Neural crest cell (in vitro differentiated cells): Measurements from ENCODE around the gene ANKRD13B. TPM values are rescaled to one million over a fixed set of nuclear protein-coding genes. Genes with fewer than 3 reads are reported as not detected.

Source experiments
- DNase-seq: peaks from one replicate; pipeline ENCODE4 v3.0.0; 2021; ENCODE audit warnings: low read depth, mixed read lengths, low spot score
- H3K27ac Mint-ChIP-seq: one replicate; pipeline ENCODE4 v1.8.0; 2021; ENCODE audit warnings: mild to moderate bottlenecking, mixed read lengths; ENCODE audit not compliant: unreplicated experiment
- H3K27me3 Mint-ChIP-seq: 2 replicates; pipeline ENCODE4 v1.8.0; 2021; ENCODE audit warnings: low read depth, mild to moderate bottlenecking, mixed read lengths
- H3K36me3 Mint-ChIP-seq: 2 replicates; pipeline ENCODE4 v1.8.0; 2021; ENCODE audit warnings: low read depth, mild to moderate bottlenecking, mixed read lengths
- H3K4me1 Mint-ChIP-seq: 2 replicates; pipeline ENCODE4 v1.8.0; 2021; ENCODE audit warnings: mixed read lengths
- H3K4me3 Mint-ChIP-seq: one replicate; pipeline ENCODE4 v1.8.0; 2021; ENCODE audit warnings: mild to moderate bottlenecking, mixed read lengths
- H3K9me3 Mint-ChIP-seq: 2 replicates; pipeline ENCODE4 v1.8.0; 2021; ENCODE audit warnings: mixed read lengths
- CTCF ChIP-seq: fragments of 200-600 bp; sonication (generic); conservative IDR thresholded peaks from 2 replicates; pipeline ENCODE4 v1.5.0; 2021; ENCODE audit warnings: antibody characterized with exemption, mild to moderate bottlenecking
- total RNA-seq: library from RNA; stranded (reverse); gene quantifications from 2 replicates; pipeline ENCODE4 v1.2.1, GENCODE V29; 2021

ANKRD13B gene
- total RNA-seq, 1 donor from 2014 or later = 70.0 TPM

GRCh38 chr17:29659155-29659554 is 66.2 kb downstream of the ANKRD13B start:
- no peaks in the 10 kb centered on the region for H3K4me1 Mint-ChIP-seq
- DNase-seq = no peak
- H3K9me3 Mint-ChIP-seq = no peaks in the 10 kb centered on the region

DNA sequence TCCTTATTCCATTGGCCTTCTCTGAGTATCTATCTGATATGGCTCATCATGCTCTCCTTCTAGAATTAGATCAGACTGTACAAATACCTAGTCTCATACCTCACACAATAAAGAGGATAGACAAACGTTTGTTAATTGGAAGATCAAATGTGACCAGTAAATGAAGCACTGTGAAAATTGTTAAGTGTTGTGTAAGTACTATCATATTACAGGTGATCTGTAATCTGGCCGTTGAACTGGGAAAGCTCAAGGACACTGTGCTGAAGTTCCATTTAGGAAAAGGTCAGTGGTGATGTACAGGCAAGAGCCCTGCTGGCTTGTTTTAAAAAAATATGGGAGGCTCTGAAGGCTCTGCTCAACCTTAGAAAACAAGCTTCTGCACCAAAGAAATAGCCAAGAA is 68.3 kb downstream of the ANKRD13B start:
- Mint-ChIP-seq H3K27ac (no peak overlapping the region), H3K27me3 (no peaks in the 10 kb centered on the region), H3K4me1 (no peaks in the 10 kb centered on the region), H3K36me3 (peaks cover 11% of the 10 kb centered on the region), H3K4me3 (no peak overlapping the region), H3K9me3 (no peaks in the 10 kb centered on the region)
- no peak for DNase-seq
- TF ChIP-seq CTCF = no peak

More at GRCh38 chr17:29659155-29659554, 66.2 kb downstream of the ANKRD13B start:
- H3K27ac Mint-ChIP-seq = no peak overlapping the region
- TF ChIP-seq CTCF = no peak
- H3K27me3 Mint-ChIP-seq = no peaks in the 10 kb centered on the region
- H3K4me3 Mint-ChIP-seq = no peak overlapping the region
- peaks cover 6% of the 10 kb centered on the region for H3K36me3 Mint-ChIP-seq

GRCh38 chr17:29663155-29663554 is 70.2 kb downstream of the ANKRD13B start:
- no peak for DNase-seq
- Mint-ChIP-seq H3K4me1 (no peaks in the 10 kb centered on the region), H3K36me3 (peaks cover 17% of the 10 kb centered on the region), H3K4me3 (no peak overlapping the region), H3K27ac (peak overlapping the region; percentile 28), H3K27me3 (no peaks in the 10 kb centered on the region), H3K9me3 (no peaks in the 10 kb centered on the region)
- TF ChIP-seq CTCF = no peak

Other genes with a start within 250 kb of the ANKRD13B start
- gene TAOK1, start 202.8 kb upstream of the ANKRD13B start, total RNA-seq = 80.9 and 81.9 TPM in 2 replicates
- gene ABHD15, start 26.1 kb upstream of the ANKRD13B start, total RNA-seq = 3.7 and 4.2 TPM in 2 replicates
- gene TP53I13, start 24.4 kb upstream of the ANKRD13B start, total RNA-seq = 34.3 and 35.0 TPM in 2 replicates
- 89.3 and 96.5 TPM in 2 replicates for gene GIT1, start 3.5 kb upstream of the ANKRD13B start, total RNA-seq
- 2.7 and 3.1 TPM in 2 replicates for gene CORO6, start 29.8 kb downstream of the ANKRD13B start, total RNA-seq